ENCODE measurements around the gene SQSTM1.
A peak's percentile ranks its signal among the peaks of the same experiment; 100 is the strongest.

Gene SQSTM1

GRCh38 chr5:179795049-179795862, 25.4 kb upstream of the SQSTM1 start:
- DNase-seq, result peak; percentile 88

GRCh38 chr5:179795863-179796833, 24.6 kb upstream of the SQSTM1 start:
- peak; percentile 89 for DNase-seq

GRCh38 chr5:179796877-179797608, 23.7 kb upstream of the SQSTM1 start:
- DNase-seq, result no peak

- DNase-seq, result no peak
Measured at GRCh38 chr5:179797741-179798140, 23.0 kb upstream of the SQSTM1 start.

GRCh38 chr5:179798144-179798770, 22.4 kb upstream of the SQSTM1 start:
- DNase-seq, result no peak

- DNase-seq, result no peak
Measured at GRCh38 chr5:179798771-179799643, 21.7 kb upstream of the SQSTM1 start.

- DNase-seq, result no peak
Measured at GRCh38 chr5:179799644-179799973, 21.1 kb upstream of the SQSTM1 start.

- no peak for DNase-seq
Measured at GRCh38 chr5:179800071-179800695, 20.5 kb upstream of the SQSTM1 start.

- DNase-seq, result no peak
Measured at GRCh38 chr5:179800696-179801201, 20.0 kb upstream of the SQSTM1 start.

GRCh38 chr5:179801304-179802206, 19.1 kb upstream of the SQSTM1 start:
- DNase-seq, result no peak

- no peak for DNase-seq
Measured at GRCh38 chr5:179802207-179802883, 18.4 kb upstream of the SQSTM1 start.

- DNase-seq, result peak; percentile 92
Measured at GRCh38 chr5:179802950-179803562, 17.6 kb upstream of the SQSTM1 start.

GRCh38 chr5:179803651-179804554, 16.8 kb upstream of the SQSTM1 start:
- peak; percentile 76 for DNase-seq

GRCh38 chr5:179804555-179804947, 16.2 kb upstream of the SQSTM1 start:
- DNase-seq, result no peak

- no peak for DNase-seq
Measured at GRCh38 chr5:179805070-179805528, 15.6 kb upstream of the SQSTM1 start.

- no peak for DNase-seq
Measured at GRCh38 chr5:179805529-179806249, 15.0 kb upstream of the SQSTM1 start.

Data from NCI-H345 (cell line).